ENCODE results near the gene SUCNR1.

SUCNR1 gene

GRCh38 chr3:151859233-151859673, 14.2 kb upstream of the SUCNR1 start:
- H3K4me3 ChIP-seq (ENCODE audit: low read depth, low read length), result no peak overlapping the region
- DNase-seq (ENCODE audit: low read depth), result no peak
- no peak for TF ChIP-seq CTCF (conservative IDR thresholded peaks at IDR 0.05; ENCODE audit: low read depth, low read length)

- no peak overlapping the region for H3K4me3 ChIP-seq (ENCODE audit: low read depth, low read length)
- DNase-seq (ENCODE audit: low read depth), result no peak
- no peak for TF ChIP-seq CTCF (conservative IDR thresholded peaks at IDR 0.05; ENCODE audit: low read depth, low read length)
Observed at GRCh38 chr3:151859905-151860304, 13.5 kb upstream of the SUCNR1 start.

GRCh38 chr3:151863611-151864010, 9.8 kb upstream of the SUCNR1 start:
- TF ChIP-seq CTCF (conservative IDR thresholded peaks at IDR 0.05; ENCODE audit: low read depth, low read length), result no peak
- peak; percentile 53 for DNase-seq (ENCODE audit: low read depth)
- no peak overlapping the region for H3K4me3 ChIP-seq (ENCODE audit: low read depth, low read length)

GRCh38 chr3:151864423-151865101, 8.9 kb upstream of the SUCNR1 start:
- peak; percentile 86 for DNase-seq (ENCODE audit: low read depth)
- H3K4me3 ChIP-seq (ENCODE audit: low read depth, low read length), result no peak overlapping the region
- no peak for TF ChIP-seq CTCF (conservative IDR thresholded peaks at IDR 0.05; ENCODE audit: low read depth, low read length)

- DNase-seq (ENCODE audit: low read depth), result no peak
- H3K4me3 ChIP-seq (ENCODE audit: low read depth, low read length), result no peak overlapping the region
- no peak for TF ChIP-seq CTCF (conservative IDR thresholded peaks at IDR 0.05; ENCODE audit: low read depth, low read length)
Observed at GRCh38 chr3:151866711-151867410, 6.6 kb upstream of the SUCNR1 start.

- no peak overlapping the region for H3K4me3 ChIP-seq (ENCODE audit: low read depth, low read length)
- no peak for TF ChIP-seq CTCF (conservative IDR thresholded peaks at IDR 0.05; ENCODE audit: low read depth, low read length)
- no peak for DNase-seq (ENCODE audit: low read depth)
Observed at GRCh38 chr3:151867666-151868065, 5.8 kb upstream of the SUCNR1 start.

GRCh38 chr3:151869181-151869580, 4.3 kb upstream of the SUCNR1 start:
- DNase-seq (ENCODE audit: low read depth), result no peak
- TF ChIP-seq CTCF (conservative IDR thresholded peaks at IDR 0.05; ENCODE audit: low read depth, low read length), result no peak
- no peak overlapping the region for H3K4me3 ChIP-seq (ENCODE audit: low read depth, low read length)

Data from choroid plexus epithelial cell (primary cell).